HepG2 (cell line): ENCODE measurements around the gene SLC36A1. TPM values are rescaled to one million over a fixed set of nuclear protein-coding genes. Genes with fewer than 3 reads are reported as not detected.

ENCODE experiments used
- ATAC-seq: fragments of 200-7000 bp; cut with Tn5 transposase; 3 replicates; pipeline ENCODE4 v1.9.1; 2020; ENCODE audit warnings: mild to moderate bottlenecking, moderate library complexity
- BruUV-seq: library from RNA; stranded (reverse); fragments of 400-500 nt; replicated peaks from 2 replicates; lab custom pipeline; 2021; lab: Mats Ljungman, UMichigan
- CTCF ChIA-PET: fragments of 300-600 bp; formaldehyde crosslinking; extraction: SDS; loops from one replicate; lab custom pipeline; 2021; ENCODE audit warnings: low total read pairs, inconsistent platforms, low intra/inter-chr PET ratio; lab: Yijun Ruan, JAX
- POLR2A ChIA-PET: fragments of 350-600 bp; sonication (Branson Sonifier 250); formaldehyde crosslinking; loops from one replicate; lab custom pipeline; 2020; ENCODE audit warnings: antibody characterized with exemption, inconsistent platforms; lab: Yijun Ruan, JAX
- DNase-seq: peaks from one replicate; pipeline ENCODE4 v3.0.0-alpha.2; 2015; ENCODE audit warnings: low spot score
- FAIRE-seq: peaks from 3 replicates; lab custom pipeline; 2011; peaks lifted over from hg19 to GRCh38; lab: Jason Lieb, UNC
- H2AFZ ChIP-seq: one replicate; pipeline ENCODE4 v1.6.1; 2011; ENCODE audit warnings: low read length, inconsistent platforms
- H3K27ac ChIP-seq: fragments of 300-600 bp; 3 replicates; pipeline ENCODE4 v1.8.0; 2011; ENCODE audit warnings: mixed run types, mild to moderate bottlenecking, mixed read lengths, low read length, inconsistent platforms; ENCODE audit not compliant: insufficient read depth; ENCODE audit errors: extremely low read length
- H3K27me3 ChIP-seq, 2 experiments: fragments of 200-600 bp in 1 of 2; 2 replicates in 1 of 2; 3 replicates in 1 of 2; pipeline versions ENCODE4 v1.6.0 to v1.8.0; 2011; ENCODE audit warnings: low read length in 2 of 2, mild to moderate bottlenecking in 2 of 2, moderate library complexity in 2 of 2, inconsistent platforms in 1 of 2; ENCODE audit not compliant: insufficient read depth in 2 of 2, control insufficient read depth in 1 of 2
- H3K36me3 ChIP-seq, 2 experiments: fragments of 200-600 bp in 1 of 2; replicated peaks in 1 of 2; 2 replicates in 1 of 2; 3 replicates in 1 of 2; pipeline versions ENCODE4 v1.5.1 to v1.8.0; 2011; ENCODE audit warnings: low read length in 2 of 2, inconsistent platforms in 1 of 2; ENCODE audit not compliant: insufficient read depth in 2 of 2, control insufficient read depth in 1 of 2
- H3K4me1 ChIP-seq: 2 replicates; pipeline ENCODE4 v1.5.1; 2012; ENCODE audit warnings: low read length, inconsistent platforms; ENCODE audit not compliant: insufficient read depth
- H3K4me2 ChIP-seq: 2 replicates; pipeline ENCODE4 v1.6.0; 2011; ENCODE audit warnings: low read depth, low read length, inconsistent platforms
- H3K4me3 ChIP-seq, 3 experiments: fragments of 200-600 bp in 1 of 3; sonication (generic), shearing (Covaris generic) in 1 of 3; replicated peaks in 1 of 3; 2 replicates each; pipeline ENCODE4 v1.5.1; 2011 to 2016; ENCODE audit warnings: low read length in 3 of 3, inconsistent platforms in 2 of 3, low read depth in 2 of 3, mild to moderate bottlenecking in 2 of 3, control low read depth in 1 of 3, mixed read lengths in 1 of 3; ENCODE audit not compliant: insufficient read depth in 1 of 3
- H3K79me2 ChIP-seq: one replicate; pipeline ENCODE4 v1.6.1; 2011; ENCODE audit warnings: low read length, inconsistent platforms; ENCODE audit not compliant: insufficient read depth
- H3K9ac ChIP-seq: 2 replicates; pipeline ENCODE4 v1.6.0; 2011; ENCODE audit warnings: mild to moderate bottlenecking, low read depth, low read length, inconsistent platforms; ENCODE audit not compliant: insufficient read depth
- H3K9me3 ChIP-seq: 2 replicates; pipeline ENCODE4 v1.5.1; 2012; ENCODE audit warnings: mild to moderate bottlenecking, low read length
- H4K20me1 ChIP-seq: 2 replicates; pipeline ENCODE4 v1.6.0; 2011; ENCODE audit warnings: inconsistent platforms, mild to moderate bottlenecking, low read length, moderate library complexity; ENCODE audit not compliant: insufficient read depth
- AHR ChIP-seq: IDR thresholded peaks from 2 replicates; pipeline ENCODE4 v1.6.1; 2018; ENCODE audit warnings: missing genetic modification reagents, missing compliant biosample characterization
- ATAD3A ChIP-seq: sonication (generic); formaldehyde crosslinking; IDR thresholded peaks from 2 replicates; pipeline ENCODE4 v1.4.0; 2020; ENCODE audit warnings: missing genetic modification reagents
- FOXP1 ChIP-seq, 2 experiments: fragments of 450-650 bp in 1 of 2; IDR thresholded peaks; 2 replicates each; pipeline ENCODE4 v1.6.1; 2017 to 2018; ENCODE audit warnings: antibody characterized with exemption in 1 of 2
- NCOA2 ChIP-seq: sonication (generic); formaldehyde crosslinking; IDR thresholded peaks from 2 replicates; pipeline ENCODE4 v1.8.0; 2022; ENCODE audit warnings: inconsistent platforms
- U2AF1 ChIP-seq: fragments of 200-400 bp; formaldehyde crosslinking; optimal IDR thresholded peaks from 2 replicates; pipeline ENCODE3; 2017; ENCODE audit warnings: mild to moderate bottlenecking, low read depth, low read length
- ZNF7 ChIP-seq: IDR thresholded peaks from 2 replicates; pipeline ENCODE4 v1.6.1; 2016; ENCODE audit warnings: missing biosample characterization, missing genetic modification reagents
- WGBS: methylation state at CpG from one replicate; pipeline ENCODE4 v1.1.6; 2017; ENCODE audit warnings: low lambda C conversion rate; 5-methylcytosine and 5-hydroxymethylcytosine counted together
- in situ Hi-C: cut with HindIII; loops from 2 replicates; pipeline ENCODE4 v1.10.0; 2017; ENCODE audit warnings: low pct_unique_long_range_greater_than_20kb; ENCODE audit not compliant: extremely low pct_ligation_motif_present
- intact Hi-C: fragments of 100-400 bp; cut with micrococcal nuclease; formaldehyde crosslinking; loops from one replicate; pipeline ENCODE4 v1.10.0; 2022; ENCODE audit not compliant: unreplicated experiment
- polyA plus RNA-seq, 8 experiments: library from polyadenylated mRNA; depleted of rRNA in 3 of 8; stranded (reverse) in 7 of 8; unstranded in 1 of 8; fragments of >200 nt; fragmentation: Illumina TruSeq in 4 of 8; extraction: Trizol in 4 of 8; gene quantifications; 2 replicates each; pipeline versions ENCODE4 v1.2.1 to v1.2.3, GENCODE V29; 2011 to 2016; ENCODE audit warnings: low read depth in 4 of 8, missing spikeins in 1 of 8, mixed read lengths in 1 of 8; ENCODE audit not compliant: insufficient read depth in 1 of 8
- total RNA-seq, 5 experiments: library from RNA; depleted of rRNA; stranded (reverse); fragments of >200 nt; fragmentation: Illumina TruSeq; extraction: Trizol; gene quantifications; 2 replicates each; pipeline ENCODE4 v1.2.3, GENCODE V29; 2016; ENCODE audit warnings: low read depth in 1 of 5
- TF ChIP-seq, protein P1 (sequence below): sonication (generic); formaldehyde crosslinking; IDR thresholded peaks from 2 replicates; pipeline ENCODE4 v1.5.0; 2020; ENCODE audit warnings: missing genetic modification reagents, mild to moderate bottlenecking, borderline replicate concordance
- TF ChIP-seq, protein P2 (sequence below): sonication (generic); formaldehyde crosslinking; IDR thresholded peaks from 2 replicates; pipeline ENCODE4 v1.5.1; 2020; ENCODE audit warnings: mild to moderate bottlenecking, missing genetic modification reagents, moderate library complexity

Gene SLC36A1
- total and polyA plus RNA-seq, 2 of the 13 experiments (the other 11 are each of a cell fraction or from before 2014, with no cell fraction given): 8.0 to 8.9 TPM

DNA sequence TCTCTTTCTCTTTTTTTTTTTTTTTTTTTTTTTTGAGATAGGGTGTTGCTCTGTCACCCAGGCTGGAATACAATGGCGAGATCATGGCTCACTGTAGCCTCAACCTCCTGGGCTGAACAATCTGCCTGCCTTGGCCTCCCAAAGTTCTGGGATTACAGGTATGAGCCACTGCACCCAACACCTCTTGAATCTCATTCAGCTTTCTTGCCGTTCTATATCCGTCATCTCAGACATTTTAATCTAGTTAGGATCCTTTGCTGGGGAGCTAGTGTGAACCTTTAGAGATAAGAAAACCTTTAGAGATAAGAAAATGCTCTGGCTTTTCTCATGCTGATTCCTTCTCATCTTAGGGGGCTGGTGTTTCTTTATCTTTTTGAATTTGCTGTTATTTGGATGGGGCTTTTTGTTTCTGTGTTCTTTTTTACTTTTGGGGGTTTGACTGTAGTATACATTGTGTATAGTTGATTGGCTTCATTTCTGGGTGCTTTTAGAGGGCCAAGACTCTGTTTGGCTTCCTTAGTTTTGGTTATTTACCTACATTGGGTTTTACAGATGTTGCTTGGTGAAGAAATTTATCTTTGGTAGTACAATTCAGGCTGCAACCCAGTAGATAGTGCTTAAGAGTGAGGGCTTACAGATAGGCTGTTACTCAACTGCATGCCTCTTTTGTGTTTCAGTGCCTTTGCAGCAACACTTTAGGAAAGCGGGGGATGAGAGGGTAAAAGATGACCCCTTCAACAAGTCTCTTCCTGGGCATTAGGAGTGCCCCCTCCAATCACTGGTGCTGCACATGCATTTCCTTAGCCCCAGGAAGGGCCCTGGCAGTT, 41.9 kb upstream of the SLC36A1 start:
- H3K27ac ChIP-seq: no peak overlapping the region
- no peak overlapping the region for H2AFZ ChIP-seq
- ATAC-seq: no peak
- no peaks in the 10 kb centered on the region for H3K79me2 ChIP-seq
- ChIA-PET POLR2A (no interaction called here), CTCF (no interaction called here)
- WGBS: 19% methylated on average over 4 of the region's 4 CpGs
- no peak for FAIRE-seq
- H3K9me3 ChIP-seq: no peaks in the 10 kb centered on the region
- H4K20me1 ChIP-seq: no peaks in the 10 kb centered on the region
- H3K27me3 ChIP-seq: peaks cover 0 to 3% of the 10 kb centered on the region in 2 experiments; a peak in 2 of 5 replicates
- TF ChIP-seq FOXP1 (IDR thresholded peaks at IDR 0.05) (no peak), FOXP1 (CRISPR knock-in tag; IDR thresholded peaks at IDR 0.05) (no peak), NCOA2 (CRISPR knock-in tag) (no peak), ZNF7 (no peak), U2AF1 (no peak), AHR (CRISPR knock-in tag) (no peak), ATAD3A (CRISPR knock-in tag) (no peak)
- TF ChIP-seq, protein P1, sequence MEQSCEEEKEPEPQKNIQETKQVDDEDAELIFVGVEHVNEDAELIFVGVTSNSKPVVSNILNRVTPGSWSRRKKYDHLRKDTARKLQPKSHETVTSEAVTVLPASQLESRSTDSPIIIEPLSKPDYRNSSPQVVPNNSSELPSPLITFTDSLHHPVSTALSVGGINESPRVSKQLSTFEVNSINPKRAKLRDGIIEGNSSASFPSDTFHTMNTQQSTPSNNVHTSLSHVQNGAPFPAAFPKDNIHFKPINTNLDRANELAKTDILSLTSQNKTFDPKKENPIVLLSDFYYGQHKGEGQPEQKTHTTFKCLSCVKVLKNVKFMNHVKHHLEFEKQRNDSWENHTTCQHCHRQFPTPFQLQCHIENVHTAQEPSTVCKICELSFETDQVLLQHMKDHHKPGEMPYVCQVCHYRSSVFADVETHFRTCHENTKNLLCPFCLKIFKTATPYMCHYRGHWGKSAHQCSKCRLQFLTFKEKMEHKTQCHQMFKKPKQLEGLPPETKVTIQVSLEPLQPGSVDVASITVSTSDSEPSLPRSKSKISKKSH (CRISPR knock-in tag): no peak
- TF ChIP-seq, protein P2, sequence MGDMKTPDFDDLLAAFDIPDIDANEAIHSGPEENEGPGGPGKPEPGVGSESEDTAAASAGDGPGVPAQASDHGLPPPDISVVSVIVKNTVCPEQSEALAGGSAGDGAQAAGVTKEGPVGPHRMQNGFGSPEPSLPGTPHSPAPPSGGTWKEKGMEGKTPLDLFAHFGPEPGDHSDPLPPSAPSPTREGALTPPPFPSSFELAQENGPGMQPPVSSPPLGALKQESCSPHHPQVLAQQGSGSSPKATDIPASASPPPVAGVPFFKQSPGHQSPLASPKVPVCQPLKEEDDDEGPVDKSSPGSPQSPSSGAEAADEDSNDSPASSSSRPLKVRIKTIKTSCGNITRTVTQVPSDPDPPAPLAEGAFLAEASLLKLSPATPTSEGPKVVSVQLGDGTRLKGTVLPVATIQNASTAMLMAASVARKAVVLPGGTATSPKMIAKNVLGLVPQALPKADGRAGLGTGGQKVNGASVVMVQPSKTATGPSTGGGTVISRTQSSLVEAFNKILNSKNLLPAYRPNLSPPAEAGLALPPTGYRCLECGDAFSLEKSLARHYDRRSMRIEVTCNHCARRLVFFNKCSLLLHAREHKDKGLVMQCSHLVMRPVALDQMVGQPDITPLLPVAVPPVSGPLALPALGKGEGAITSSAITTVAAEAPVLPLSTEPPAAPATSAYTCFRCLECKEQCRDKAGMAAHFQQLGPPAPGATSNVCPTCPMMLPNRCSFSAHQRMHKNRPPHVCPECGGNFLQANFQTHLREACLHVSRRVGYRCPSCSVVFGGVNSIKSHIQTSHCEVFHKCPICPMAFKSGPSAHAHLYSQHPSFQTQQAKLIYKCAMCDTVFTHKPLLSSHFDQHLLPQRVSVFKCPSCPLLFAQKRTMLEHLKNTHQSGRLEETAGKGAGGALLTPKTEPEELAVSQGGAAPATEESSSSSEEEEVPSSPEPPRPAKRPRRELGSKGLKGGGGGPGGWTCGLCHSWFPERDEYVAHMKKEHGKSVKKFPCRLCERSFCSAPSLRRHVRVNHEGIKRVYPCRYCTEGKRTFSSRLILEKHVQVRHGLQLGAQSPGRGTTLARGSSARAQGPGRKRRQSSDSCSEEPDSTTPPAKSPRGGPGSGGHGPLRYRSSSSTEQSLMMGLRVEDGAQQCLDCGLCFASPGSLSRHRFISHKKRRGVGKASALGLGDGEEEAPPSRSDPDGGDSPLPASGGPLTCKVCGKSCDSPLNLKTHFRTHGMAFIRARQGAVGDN: no peak
- no peak for DNase-seq
- no peak overlapping the region for H3K9ac ChIP-seq
- H3K4me3 ChIP-seq: no peak overlapping the region
- intact Hi-C loops: no loop called here
- in situ Hi-C loops: no loop called here
- no peaks in the 10 kb centered on the region for H3K36me3 ChIP-seq
- no peak overlapping the region for H3K4me2 ChIP-seq
- no peaks in the 10 kb centered on the region for H3K4me1 ChIP-seq
- BruUV-seq: no TSS peak
